Activated CD4-positive, CD25-positive, alpha-beta regulatory T cell treated with anti-CD3 and anti-CD28 coated beads, Interleukin-2, amount 50 U/mL, for 24 hours (primary cell): Measurements from ENCODE around the gene AMZ1.

Experiments
- ATAC-seq, 2 donors: fragments of 150-1000 bp; cut with Tn5 transposase; one replicate each; pipeline ENCODE4 v1.10.0; 2021; ENCODE audit warnings: mild to moderate bottlenecking in 1 of 2, moderate library complexity in 1 of 2

The AMZ1 gene

DNA sequence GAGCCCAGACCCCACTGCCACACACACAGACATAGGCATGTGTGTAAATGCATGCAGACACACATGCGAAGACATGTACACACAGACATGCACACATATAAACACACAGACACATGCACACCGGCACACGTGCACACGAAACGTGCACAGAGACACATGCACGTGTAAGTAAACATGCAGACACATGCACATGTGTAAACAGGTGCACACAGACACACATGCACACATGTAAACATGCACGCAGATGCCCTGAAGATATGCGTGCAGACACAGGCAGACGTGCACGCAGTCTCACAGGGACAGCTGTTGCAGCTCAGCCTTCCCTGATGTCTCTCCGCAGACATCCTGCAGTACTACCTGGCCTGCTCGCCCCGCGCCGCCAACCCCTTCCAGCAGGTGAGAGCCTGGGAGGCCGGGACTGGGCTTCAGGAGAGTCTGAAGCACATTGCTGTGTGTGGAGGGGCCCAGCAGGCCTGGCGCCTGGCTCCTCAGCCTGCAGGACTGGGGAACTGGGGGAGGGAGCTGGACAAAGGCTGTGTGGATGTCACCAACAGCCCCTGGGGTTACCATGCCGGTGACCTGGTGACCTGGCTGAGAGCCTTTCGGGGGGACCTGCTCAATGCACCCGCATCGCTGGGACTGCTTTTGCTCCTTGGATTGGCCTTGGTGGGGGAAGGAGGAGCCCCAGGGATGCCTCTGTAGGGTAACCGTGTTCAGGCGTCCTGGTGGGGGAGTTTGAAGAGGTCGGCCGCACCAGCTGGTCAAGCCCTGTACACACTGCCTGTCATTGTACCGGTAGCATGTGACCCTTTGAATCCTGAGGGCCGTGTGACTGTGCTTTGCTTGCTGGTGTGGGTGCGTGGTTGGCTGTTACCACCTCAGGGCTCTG lies 35.9 kb upstream of the AMZ1 start:
- no peak for ATAC-seq

DNA sequence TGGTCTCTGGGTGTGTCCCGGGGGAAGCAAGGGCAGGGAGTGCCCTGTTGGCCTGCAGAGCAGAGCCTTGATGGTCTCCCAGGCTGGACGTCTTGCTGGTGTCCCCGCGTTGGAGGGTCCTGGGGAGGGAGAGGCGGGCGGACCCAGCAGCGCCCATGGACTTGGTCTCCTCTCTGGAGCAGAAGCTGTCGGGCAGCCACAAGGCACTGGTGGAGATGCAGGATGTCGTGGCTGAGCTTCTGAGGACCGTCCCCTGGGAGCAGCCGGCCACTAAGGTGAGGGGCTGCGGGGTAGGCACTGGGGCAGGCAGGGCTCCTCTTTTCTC lies 35.3 kb upstream of the AMZ1 start:
- ATAC-seq, result no peak

- no peak for ATAC-seq
Observed at GRCh38 chr7:2654059-2654458, 33.9 kb upstream of the AMZ1 start.

DNA sequence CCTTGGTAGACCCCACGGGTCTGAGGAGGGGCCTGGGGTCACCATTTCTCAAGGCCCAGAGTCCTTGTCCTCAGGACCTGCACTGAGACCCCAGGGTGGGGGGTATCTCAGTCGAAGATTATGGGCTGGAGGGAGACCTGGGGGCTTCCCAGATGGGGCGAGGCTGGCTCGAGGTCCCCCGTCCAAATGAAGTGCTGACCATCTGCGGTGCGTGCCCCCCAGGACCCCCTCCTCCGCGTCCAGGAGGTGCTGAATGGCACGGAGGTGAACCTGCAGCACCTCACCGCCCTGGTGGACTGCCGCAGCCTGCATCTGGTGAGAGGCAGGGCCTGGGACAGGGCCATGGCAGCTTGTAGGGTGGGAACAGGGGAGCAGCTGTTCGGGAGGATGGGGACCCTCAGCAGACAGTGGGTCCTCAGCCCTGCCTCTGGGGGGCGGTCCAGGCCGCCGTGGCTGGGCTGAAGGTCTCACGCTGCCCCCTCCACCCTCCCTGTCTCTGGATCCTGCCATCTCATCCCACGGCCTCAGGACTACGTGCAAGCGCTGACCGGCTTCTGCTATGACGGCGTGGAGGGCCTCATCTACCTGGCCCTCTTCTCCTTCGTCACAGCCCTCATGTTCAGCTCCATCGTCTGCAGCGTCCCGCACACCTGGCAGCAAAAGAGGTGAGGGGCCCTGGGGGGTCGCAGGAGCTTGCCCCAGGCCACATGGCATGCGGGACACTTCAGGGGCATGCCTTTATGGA lies 32.0 kb upstream of the AMZ1 start:
- no peak for ATAC-seq

DNA sequence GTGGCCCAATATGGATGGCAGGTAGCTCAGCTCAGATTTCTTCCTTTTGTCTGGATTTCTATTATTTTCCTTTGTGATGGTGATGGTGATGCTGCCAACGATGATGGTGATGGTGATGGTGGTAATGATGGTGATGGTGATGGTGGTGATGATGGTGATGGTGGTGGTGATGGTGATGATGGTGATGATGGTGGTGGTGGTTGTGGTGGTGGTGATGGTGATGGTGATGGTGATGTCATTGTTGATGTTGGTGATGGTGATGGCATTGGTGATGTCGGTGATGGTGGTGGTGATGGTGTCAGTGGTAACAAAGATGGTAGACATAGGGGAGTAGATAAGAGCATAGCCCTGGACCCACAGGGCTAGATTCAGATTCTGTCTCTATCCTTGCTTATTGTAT lies 30.8 kb upstream of the AMZ1 start:
- ATAC-seq, result no peak

DNA sequence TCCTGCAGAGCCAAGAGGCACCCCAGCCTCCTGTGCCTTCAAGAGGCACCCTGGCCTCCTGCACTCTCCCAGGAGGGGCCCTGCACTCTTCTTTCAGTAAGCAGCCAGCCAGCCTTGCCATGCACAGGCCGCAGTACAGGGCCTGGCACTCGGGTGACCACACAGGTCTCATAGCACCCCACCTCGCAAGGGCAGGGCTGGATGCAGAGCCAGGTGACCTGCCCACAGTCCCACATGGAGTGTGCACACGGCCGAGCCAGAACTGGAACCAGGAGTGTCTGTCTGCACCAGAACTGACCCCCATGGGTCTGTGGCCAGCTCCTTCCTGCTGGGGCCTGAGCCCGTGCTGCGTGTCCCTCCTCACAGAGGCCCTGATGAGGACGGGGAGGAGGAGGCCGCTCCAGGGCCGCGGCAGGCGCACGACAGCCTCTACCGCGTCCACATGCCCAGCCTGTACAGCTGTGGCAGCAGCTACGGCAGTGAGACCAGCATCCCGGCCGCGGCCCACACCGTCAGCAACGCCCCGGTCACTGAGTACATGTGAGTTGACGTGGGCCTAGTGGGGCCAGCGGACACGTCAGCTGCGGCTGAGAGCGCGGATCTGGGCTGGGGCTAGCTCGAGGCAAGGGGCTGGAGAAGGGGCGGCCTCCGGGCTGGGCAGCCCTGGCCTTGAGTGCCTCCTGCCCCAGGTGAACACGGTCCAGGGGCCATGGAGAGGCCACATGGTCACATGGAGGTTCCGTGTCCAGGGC lies 29.9 kb upstream of the AMZ1 start:
- no peak for ATAC-seq

DNA sequence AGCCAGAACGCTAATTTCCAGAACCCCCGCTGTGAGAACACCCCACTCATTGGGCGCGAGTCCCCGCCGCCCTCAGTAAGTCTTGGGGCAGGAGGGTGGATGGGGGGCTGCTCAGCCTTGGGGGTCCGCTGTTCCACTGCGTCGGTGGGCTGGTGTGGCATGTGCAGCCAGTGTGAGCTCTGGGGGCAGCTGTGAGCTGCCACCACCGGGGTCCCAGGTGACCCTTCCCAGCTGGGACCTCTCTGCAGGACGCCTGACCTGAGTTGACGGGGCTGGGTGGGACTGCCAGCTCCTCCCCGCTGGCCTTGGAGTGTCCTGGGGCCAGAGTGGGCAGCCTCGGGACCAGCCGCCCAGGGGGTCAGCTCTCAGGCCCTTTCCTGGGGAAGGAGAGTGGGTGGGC lies 29.1 kb upstream of the AMZ1 start:
- no peak for ATAC-seq

DNA sequence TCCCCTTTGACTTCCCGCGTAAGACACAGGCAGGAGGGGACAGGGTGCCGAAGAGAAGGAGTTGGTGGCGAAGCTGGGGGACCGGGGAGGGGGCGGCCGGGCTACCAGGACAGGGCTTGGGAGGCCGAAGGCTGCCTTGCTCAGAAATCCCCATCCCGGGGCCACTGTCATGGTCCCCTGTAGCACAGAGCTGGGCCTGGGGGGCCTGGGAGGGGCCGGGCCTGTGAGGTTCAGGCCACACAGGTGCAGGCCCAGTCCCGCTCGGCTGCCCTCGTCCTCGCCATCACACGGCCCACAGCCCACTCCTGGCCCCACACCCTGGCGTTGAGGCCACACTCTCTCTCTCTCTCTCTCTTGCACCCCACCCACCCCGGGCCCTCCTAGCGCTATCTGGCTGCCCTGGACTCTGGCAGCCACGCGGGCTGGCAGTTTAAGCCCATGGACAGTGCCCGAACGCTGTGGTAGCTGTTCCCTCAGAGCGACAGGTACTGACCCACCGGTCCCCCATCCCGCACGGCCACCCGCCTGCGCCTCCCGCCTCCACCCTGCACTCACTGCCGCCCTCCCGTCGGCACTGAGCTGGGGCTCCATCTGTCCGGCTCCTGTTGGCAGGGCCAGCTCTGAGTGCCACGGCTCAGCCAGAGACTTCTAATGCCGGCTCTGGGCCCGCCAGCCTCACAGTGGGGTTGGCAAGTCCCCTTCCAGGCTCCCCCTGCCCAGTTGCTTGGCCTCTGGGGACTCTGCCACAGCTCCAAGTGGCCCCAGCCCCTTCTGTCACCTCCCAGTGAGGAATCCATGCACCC lies 28.2 kb upstream of the AMZ1 start:
- ATAC-seq, result no peak

- no peak for ATAC-seq
Observed at GRCh38 chr7:2660359-2661095, 27.5 kb upstream of the AMZ1 start.

GRCh38 chr7:2661096-2661449 lies 26.9 kb upstream of the AMZ1 start:
- ATAC-seq, result no peak

- no peak for ATAC-seq
Observed at GRCh38 chr7:2661602-2662272, 26.3 kb upstream of the AMZ1 start.

DNA sequence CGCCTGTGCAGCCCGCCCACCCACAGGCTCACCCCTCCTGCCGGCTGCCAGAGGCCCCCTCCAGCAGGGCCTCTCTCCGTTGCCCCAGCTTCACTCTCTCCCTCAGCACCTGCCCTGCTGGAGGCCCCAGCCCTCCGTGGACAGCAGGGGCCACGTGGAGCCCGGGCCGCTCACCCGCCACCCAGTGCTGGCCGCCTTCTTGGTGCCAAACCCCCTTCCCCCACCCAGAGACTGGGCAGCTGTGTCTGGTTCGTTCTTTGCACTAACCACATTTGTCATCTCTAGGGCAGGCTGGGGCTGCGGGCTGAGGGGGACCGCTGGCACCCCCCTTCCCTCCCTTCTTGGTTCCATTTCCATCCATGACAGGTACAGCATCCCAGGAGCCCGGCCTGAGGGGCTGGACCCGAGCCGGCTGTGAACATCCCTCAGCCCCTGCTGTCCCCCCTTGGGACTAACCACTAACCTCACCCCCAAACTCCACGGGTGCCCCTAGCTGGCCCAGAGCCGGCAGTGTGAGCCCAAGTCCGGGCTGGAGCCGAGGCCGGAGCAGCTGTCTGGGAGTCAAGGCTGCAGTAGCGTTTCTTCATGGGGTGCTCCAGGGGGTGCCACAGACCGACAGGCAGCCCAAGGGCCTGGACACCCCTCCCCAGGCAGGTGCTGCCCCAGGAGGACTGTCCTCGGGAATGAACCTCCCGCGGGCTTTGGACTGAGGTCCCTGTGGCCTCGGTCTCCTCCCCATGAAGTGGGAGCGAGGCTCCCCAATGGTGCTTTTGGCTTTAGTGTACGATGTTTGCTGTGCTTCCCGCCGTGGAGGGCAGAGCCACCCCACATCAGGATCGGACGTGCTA lies 25.5 kb upstream of the AMZ1 start:
- no peak for ATAC-seq

DNA sequence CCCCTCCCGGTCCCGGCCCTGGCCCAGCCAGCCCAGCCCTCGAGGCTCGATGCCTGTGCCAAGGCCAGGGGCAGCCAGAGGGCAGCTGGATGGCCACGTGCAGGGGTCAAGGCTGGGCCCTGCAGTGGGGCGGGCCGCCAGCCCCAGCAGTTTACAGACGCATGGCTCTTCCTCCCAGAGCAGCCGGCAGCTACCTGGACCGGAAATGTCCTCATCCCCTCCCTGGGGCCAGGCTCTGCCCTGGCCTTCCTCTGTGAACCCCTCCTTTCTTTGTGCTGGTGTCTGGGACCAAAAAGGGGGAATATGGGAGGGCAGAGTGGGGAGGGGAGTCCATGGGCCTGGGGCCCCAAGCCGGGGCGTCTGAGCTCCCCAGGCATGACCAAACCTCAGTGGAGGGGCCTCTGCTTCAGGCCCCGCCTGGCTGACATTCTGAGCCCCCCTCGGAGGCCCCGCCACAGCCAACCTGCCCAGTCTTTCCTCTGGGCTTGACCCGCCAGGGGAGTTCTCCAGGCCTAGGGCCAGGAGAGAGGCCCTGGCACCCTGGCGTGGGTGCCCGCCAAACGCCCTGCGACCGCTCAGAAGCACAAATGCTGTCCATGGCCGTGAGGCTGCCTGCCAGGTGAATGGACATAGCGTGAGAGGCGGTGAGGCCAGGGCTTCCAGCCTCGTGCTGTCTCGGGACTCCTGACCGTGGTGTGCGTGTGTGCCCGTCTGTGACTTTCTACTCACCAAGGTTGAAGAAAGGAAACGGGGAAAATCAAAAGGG lies 24.7 kb upstream of the AMZ1 start:
- no peak for ATAC-seq

GRCh38 chr7:2663960-2664359 lies 24.0 kb upstream of the AMZ1 start:
- ATAC-seq, result no peak

- no peak for ATAC-seq
Observed at GRCh38 chr7:2665359-2665791, 22.6 kb upstream of the AMZ1 start.

DNA sequence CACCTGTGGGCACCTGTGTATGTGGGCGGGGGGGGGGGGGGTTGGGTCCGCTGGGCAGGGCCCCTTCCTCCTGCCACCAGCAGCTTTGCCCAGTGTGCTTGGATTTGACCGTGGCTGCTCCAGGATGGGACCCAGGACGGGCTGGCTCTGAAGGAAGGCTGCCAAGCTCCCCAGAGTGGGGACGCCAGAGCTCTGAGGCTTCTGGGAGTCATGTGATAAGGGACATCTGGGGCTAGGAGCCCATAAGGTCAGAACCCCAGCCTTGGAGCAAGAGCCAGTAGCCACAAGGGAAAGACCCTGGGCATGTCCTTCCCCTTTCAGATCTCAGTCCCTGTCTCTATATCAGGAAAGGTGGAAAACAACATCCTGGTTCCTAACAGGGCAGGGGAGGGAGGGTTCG lies 21.8 kb upstream of the AMZ1 start:
- ATAC-seq, result no peak

GRCh38 chr7:2666588-2667250 lies 21.3 kb upstream of the AMZ1 start:
- no peak for ATAC-seq

GRCh38 chr7:2667843-2668242 lies 20.2 kb upstream of the AMZ1 start:
- ATAC-seq, result no peak

DNA sequence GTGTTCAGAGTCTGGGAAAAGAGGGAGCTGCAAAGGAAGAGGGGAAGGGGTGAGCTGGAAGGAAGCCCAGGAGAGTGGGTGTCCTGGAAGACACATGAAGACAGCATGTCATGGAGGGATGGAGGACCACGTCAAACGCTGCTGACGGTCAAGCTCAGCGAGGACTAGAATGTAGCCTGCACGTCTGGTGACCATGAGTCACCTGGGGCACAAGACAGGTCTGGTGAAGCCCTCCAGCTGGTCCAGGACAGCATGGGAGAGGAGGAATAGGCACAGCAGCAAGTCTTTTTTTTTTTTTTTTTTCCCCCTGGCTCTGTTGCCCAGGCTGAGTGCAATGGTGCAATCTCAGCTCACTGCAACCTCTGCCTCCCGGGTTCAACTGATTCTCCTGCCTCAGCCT lies 19.6 kb upstream of the AMZ1 start:
- ATAC-seq, result no peak
